AG04450 (cell line): Measurements from ENCODE around the gene DNMT3A. TPM values are rescaled to one million over a fixed set of nuclear protein-coding genes. Genes with fewer than 3 reads are reported as not detected.

Source experiments
- CTCF ChIA-PET: fragments of 300-600, 350-600 bp; formaldehyde crosslinking; extraction: SDS; loops from one replicate; lab custom pipeline; 2022; ENCODE audit warnings: antibody characterized with exemption, inconsistent platforms; lab: Charles Lee
- POLR2A ChIA-PET: fragments of 350-600 bp; formaldehyde crosslinking; extraction: SDS; loops from one replicate; lab custom pipeline; 2021; ENCODE audit warnings: antibody characterized with exemption, inconsistent platforms; lab: Yijun Ruan, JAX
- DNase-seq: peaks from one replicate; pipeline ENCODE4 v3.0.0-alpha.2; 2011; ENCODE audit warnings: low read depth, low spot score
- H3K27ac ChIP-seq: one replicate; pipeline ENCODE4 v1.5.1; 2012; ENCODE audit warnings: low read depth, low read length, control low read depth
- H3K27me3 ChIP-seq: one replicate; pipeline ENCODE4 v1.6.0; 2012; ENCODE audit warnings: low read length; ENCODE audit not compliant: control insufficient read depth, insufficient read depth
- H3K4me3 ChIP-seq: 2 replicates; pipeline ENCODE4 v1.5.1; 2011; ENCODE audit warnings: mild to moderate bottlenecking, low read depth, low read length, control low read depth
- H3K9me3 ChIP-seq: 2 replicates; pipeline ENCODE4 v1.5.1; 2012; ENCODE audit warnings: low read length; ENCODE audit not compliant: control insufficient read depth, insufficient read depth
- CTCF ChIP-seq: IDR thresholded peaks from 2 replicates; pipeline ENCODE4 v1.5.1; 2011; ENCODE audit warnings: low read depth, low read length, control low read depth, inconsistent platforms
- polyA plus RNA-seq: library from polyadenylated mRNA; depleted of rRNA; stranded (reverse); fragments of >200 nt; gene quantifications from 2 replicates; pipeline ENCODE4 v1.2.3, GENCODE V29; 2011

The DNMT3A gene
- polyA plus RNA-seq, 1 experiment = 4.1 TPM

- H3K4me3 ChIP-seq = no peak overlapping the region
- ChIA-PET CTCF (interaction anchor here (0.6 to 3.8 kb wide), 7 partner anchors 9 to 289 kb away, joined by 3 to 49 read pairs (median 7); no protein-coding TSS in a partner anchor), POLR2A (no interaction called here)
- no peak for TF ChIP-seq CTCF
- peaks cover 16% of the 10 kb centered on the region for H3K9me3 ChIP-seq
- no peak for DNase-seq
- H3K27ac ChIP-seq = no peak overlapping the region
- peaks cover 2% of the 10 kb centered on the region for H3K27me3 ChIP-seq
Measured at GRCh38 chr2:25374827-25375226, 33.1 kb upstream of the DNMT3A start.

- ChIA-PET CTCF (interaction anchor here (1.4 to 3.8 kb wide), 2 partner anchors 9 to 13 kb away, joined by 4 to 49 read pairs; no protein-coding TSS in a partner anchor), POLR2A (no interaction called here)
- TF ChIP-seq CTCF = no peak
- no peak for DNase-seq
- Histone ChIP-seq H3K4me3 (no peak overlapping the region), H3K27me3 (peaks cover 2% of the 10 kb centered on the region), H3K27ac (no peak overlapping the region), H3K9me3 (peaks cover 13% of the 10 kb centered on the region)
Measured at GRCh38 chr2:25374411-25374810, 32.7 kb upstream of the DNMT3A start.

GRCh38 chr2:25373269-25373981 is 31.7 kb upstream of the DNMT3A start:
- peaks cover 2% of the 10 kb centered on the region for H3K27me3 ChIP-seq
- CTCF ChIA-PET = interaction anchor here (0.6 to 3.3 kb wide), 3 partner anchors 11 to 79 kb away, joined by 3 to 47 read pairs (median 3); no protein-coding TSS in a partner anchor
- no peak overlapping the region for H3K4me3 ChIP-seq
- TF ChIP-seq CTCF = no peak
- peaks cover 4% of the 10 kb centered on the region; the same call in 1 of the 2 replicates for H3K9me3 ChIP-seq
- no peak for DNase-seq
- H3K27ac ChIP-seq = no peak overlapping the region
- POLR2A ChIA-PET = no interaction called here

- Histone ChIP-seq H3K4me3 (no peak overlapping the region), H3K9me3 (no peaks in the 10 kb centered on the region; the same call in 1 of the 2 replicates), H3K27me3 (peaks cover 2% of the 10 kb centered on the region), H3K27ac (no peak overlapping the region)
- CTCF ChIA-PET = interaction anchor here (0.6 to 3.3 kb wide), 3 partner anchors 10 to 80 kb away, joined by 3 to 47 read pairs (median 3); no protein-coding TSS in a partner anchor
- DNase-seq = no peak
- POLR2A ChIA-PET = no interaction called here
- TF ChIP-seq CTCF = no peak
Measured at GRCh38 chr2:25372405-25373268, 30.9 kb upstream of the DNMT3A start.
